ENCODE results near the gene C19orf53.

GRCh38 chr19:13758795-13759194 lies 15.5 kb upstream of the C19orf53 start:
- TF ChIP-seq POLR2A (IDR thresholded peaks at IDR 0.05) (no peak), CTCF (IDR thresholded peaks at IDR 0.05) (no peak)
